CD4-positive, alpha-beta T cell treated with Interleukin-15 for 1 hour (primary cell): ENCODE data around the gene TBXAS1.

Source experiments
- DNase-seq: peaks from one replicate; pipeline ENCODE4 v3.0.0-alpha.2; 2020

Gene TBXAS1

DNA sequence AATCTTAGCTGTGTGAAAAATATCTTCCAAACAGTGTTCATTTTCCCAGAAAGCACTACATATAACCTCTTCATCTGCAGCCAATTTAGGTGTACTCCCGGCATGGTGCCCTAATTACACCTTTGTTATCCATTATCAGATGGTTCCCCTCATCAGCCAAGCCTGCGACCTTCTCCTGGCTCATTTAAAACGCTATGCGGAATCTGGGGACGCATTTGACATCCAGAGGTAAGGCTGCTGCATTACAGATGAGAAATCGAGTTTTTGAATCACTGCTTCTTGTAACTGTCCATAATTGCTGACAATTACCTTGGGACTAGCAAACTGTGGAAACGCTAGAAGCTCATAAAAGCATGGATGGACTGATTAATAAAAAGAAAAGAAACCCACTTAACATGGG lies 124.2 kb downstream of the TBXAS1 start:
- no peak for DNase-seq

- DNase-seq = no peak
These were observed 126.2 kb downstream of the TBXAS1 start for GRCh38 chr7:139955109-139955820.

DNA sequence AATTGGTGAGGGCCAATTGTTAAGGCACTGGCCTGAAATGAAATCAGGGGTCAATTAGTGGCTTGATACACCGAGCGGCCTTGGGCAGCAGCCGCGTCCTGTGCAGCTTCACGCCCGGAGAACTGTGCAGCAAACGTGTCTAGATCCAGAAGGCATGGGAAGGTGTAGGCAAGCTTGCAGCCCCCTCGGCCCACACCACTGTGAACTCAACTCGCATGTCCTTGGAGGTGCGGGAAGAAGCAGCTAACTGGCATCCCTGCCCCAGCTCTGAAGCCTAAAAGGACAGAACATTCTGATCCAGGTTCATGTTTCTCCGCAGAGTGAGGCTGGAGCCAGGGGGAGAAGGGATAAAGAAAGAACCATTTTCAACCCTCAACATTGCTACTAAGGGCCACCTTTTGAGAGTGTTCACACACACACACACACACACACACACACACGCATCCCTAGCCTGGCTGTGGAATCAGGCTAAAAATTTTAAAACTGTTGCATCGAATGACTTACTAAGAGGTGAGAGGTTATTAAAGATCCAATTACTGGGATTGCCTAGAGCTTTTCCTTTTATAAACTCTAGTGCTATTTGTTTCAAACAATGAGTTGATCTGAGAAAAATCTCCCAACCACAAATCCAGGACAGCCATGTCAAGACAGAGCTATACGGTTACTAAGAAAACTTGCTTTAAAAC lies 129.7 kb downstream of the TBXAS1 start:
- DNase-seq = no peak

GRCh38 chr7:139959285-139959628 lies 130.2 kb downstream of the TBXAS1 start:
- no peak for DNase-seq

GRCh38 chr7:139959718-139960117 lies 130.7 kb downstream of the TBXAS1 start:
- DNase-seq = no peak

DNA sequence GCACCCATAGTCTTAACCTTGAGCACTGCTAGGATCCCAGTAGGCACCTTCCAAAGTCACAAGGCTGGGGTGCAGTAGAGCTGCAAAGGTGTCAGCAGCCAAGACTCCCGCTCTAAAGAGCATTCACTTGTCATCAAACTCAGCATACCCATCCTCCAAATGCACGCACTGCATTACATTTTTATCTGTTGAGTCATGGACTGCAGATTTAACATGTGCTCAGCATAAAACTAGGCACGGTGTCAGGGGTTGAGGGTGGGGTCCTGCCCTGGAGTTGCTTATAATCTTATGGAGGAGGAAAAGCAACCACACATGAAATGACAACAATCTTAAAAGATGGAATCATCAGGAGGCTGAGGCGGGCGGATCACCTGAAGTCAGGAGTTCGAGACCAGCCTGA lies 131.1 kb downstream of the TBXAS1 start:
- no peak for DNase-seq

- no peak for DNase-seq
These were observed 137.0 kb downstream of the TBXAS1 start for GRCh38 chr7:139965942-139966628.

- DNase-seq = no peak
These were observed 137.9 kb downstream of the TBXAS1 start for GRCh38 chr7:139966949-139967348.

DNA sequence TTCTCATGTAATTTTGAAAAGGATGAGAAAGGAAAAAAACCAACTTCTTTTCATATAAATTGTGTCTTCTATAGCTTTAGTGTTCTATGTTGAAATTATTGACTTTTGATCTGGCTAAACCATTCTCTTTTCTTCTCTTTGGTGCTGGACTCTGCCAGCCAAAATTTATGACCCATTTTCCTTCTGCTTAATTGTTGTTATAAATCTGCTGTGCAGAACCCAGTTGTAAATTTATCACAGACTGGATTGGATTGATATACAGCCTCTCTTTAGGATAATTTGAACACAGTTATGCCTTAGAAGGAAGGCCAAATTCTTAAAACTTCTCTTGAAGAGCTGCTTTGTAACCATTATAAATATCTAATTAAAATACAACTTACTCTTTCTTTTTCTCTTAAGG lies 139.9 kb downstream of the TBXAS1 start:
- no peak for DNase-seq

GRCh38 chr7:139972029-139972428 lies 143.0 kb downstream of the TBXAS1 start:
- DNase-seq = no peak

- DNase-seq = no peak
These were observed 144.3 kb downstream of the TBXAS1 start for GRCh38 chr7:139973101-139974050.

DNA sequence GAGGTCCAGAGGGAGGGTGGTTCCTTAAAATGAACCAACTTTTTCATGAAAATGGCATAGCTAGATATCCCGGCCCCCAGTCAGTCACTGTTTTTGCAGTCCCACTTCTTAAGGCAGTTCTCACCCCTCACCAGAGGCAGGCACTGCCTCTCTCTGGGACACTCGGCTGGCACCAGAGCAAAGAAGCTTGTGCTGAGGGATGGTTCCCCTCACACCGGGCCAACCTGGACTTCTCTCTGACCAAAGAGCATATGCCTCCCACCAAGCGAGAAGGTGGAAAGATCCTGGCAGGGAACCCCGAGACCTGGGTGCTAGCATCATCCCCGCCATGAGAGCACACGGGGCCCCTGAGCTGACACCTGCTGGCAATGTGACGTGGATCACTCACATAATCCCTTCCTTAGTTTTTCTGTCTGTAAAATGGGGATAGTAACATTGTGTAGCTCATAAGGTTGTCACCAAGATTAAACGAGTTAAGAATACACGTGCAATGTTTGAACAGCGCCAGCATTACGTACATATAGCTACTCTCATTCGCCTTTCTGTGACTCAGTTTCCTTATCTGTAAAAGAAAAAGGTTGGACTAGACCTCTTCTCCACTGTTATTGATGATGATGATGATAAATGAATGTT lies 145.2 kb downstream of the TBXAS1 start:
- DNase-seq = no peak

DNA sequence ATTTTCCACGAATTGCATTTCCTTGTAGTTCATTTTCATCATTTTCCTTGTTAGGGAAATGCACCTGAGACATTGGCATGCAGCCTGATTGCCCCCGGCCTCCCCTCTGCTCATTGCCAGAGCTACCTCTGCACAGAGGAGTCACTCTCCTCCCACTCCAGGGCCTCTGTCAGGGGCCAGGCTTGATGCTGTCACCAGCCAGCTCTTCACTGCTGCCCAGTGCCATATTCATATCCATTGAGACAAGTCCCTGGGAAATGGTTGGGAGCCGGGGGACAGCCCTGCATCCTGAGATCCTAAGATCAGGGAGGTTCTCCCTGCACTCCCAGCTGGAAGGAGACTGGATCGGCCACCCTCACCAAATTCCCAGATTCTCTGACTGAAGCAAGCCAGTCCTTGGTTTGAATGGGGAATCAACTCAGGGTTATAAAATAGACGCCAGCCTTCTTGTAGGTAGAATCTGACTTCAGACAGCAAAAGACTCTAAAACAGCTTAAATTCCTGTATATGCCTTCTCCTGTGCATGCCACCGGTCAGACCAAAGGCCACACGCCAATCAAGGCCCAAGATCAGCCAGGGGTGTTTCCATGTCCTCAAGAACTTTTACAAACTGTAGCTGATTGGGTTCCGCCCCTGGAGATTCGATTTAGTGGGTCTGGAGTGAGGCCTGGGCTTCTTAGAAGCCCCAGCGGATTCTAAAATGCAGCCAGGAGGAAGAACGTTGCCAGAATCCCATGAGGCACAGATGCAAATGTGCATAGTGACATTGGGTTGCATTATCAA lies 147.2 kb downstream of the TBXAS1 start:
- no peak for DNase-seq

GRCh38 chr7:139976838-139977656 lies 148.0 kb downstream of the TBXAS1 start:
- DNase-seq = no peak

DNA sequence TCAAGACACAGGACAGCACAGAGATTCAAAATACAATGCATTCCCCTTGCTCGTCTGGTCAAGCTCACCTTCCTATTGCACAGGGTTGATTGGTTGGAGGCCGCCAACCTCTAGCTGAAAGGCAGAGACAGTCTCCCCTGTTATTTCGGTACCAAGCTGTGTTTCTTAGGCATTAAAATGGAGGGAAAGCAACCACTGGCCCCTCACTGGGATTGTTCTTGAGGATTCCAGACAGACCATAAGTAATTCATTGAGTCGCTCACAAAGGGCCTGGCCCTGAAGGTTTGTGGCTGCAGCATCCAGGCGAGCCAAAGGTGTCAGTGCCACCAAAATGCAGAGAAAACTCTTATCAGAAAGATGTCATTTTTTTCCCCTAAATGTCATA lies 152.4 kb downstream of the TBXAS1 start:
- DNase-seq = no peak

DNA sequence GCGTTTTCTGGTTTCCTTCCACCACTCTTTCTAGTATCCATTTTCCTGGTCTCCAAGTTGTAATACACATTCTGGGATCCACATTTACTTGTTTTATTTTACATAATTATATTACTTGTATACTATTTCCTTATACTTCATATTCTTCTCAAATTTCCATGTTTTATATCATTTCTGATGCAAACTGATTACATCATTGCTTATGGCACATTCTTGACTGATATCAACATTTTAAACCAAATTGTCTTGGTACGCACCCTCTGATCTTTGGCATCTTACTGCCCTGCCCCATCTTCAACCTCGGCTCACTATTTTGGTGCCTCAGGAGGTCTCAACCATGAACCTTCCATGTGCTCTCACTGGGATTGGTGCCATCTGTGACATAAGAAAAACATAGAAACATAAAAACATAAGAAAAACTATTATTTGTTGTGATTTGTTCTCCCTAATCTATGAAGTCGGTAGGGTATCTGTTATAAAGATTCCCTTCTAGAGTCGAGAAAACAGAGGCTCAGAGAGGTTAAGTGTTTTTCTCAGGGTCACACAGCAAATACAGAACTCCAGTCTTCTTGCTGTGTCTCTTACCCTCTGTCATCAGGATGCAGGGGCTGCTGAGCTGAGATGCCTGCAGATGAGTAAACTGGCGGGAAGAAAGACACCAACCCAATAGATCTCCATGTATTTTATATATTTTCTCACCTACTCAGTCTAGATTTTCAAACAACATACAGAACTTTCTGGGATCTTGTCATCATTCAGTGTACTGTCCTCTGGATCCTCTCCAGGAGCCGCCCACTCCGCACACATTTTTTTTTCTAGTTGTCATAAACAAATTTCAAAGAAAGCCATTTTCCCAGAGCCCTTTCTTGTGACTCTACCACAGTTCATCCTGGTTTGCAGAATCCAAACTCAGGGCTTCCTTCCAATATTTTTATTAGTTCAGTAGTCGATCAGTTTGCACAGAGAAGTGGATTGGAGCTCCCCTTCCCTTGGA lies 154.2 kb downstream of the TBXAS1 start:
- DNase-seq = no peak

GRCh38 chr7:139984642-139985539 lies 155.8 kb downstream of the TBXAS1 start:
- no peak for DNase-seq

DNA sequence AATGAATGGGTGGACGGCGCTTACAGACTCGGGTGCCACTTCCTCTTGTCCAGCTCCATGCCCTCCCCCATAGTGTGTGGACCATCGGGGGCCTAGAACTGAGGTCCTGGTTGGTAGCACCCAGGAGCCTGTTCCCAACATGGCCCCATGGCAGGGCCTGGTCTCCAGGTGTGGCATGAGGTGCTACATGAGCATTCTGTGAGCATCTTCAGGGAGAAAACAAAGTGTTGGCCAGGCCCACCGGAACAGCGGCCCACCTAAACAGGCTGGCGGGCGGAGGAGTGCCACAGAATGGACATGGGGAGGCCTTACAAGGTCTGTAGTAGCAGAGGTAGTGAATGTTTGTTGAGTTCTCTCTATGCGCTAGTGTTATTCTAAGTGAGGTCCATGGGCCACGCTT lies 156.7 kb downstream of the TBXAS1 start:
- DNase-seq = no peak
